BE2C (cell line): ENCODE data around the gene ITK.

ENCODE experiments used
- DNase-seq: peaks from one replicate; pipeline ENCODE4 v3.0.0-alpha.2; 2020
- H3K27me3 ChIP-seq: fragments of 250-450 bp; sonication (Bioruptor Pico); 2 replicates; pipeline ENCODE4 v1.5.1; 2020; ENCODE audit warnings: mild to moderate bottlenecking
- H3K36me3 ChIP-seq: fragments of 250-450 bp; sonication (Bioruptor Pico); 2 replicates; pipeline ENCODE4 v1.5.1; 2020; ENCODE audit warnings: mild to moderate bottlenecking
- H3K4me1 ChIP-seq: fragments of 250-450 bp; sonication (Bioruptor Pico); 2 replicates; pipeline ENCODE4 v1.5.1; 2020
- H3K4me3 ChIP-seq: 2 replicates; pipeline ENCODE4 v1.5.1; 2011; ENCODE audit warnings: low read depth, low read length
- H3K9me3 ChIP-seq: fragments of 250-450 bp; sonication (Bioruptor Pico); 2 replicates; pipeline ENCODE4 v1.5.1; 2020
- CTCF ChIP-seq: IDR thresholded peaks from 2 replicates; pipeline ENCODE4 v1.5.1; 2012; ENCODE audit warnings: mild to moderate bottlenecking, low read depth, low read length

The ITK gene

GRCh38 chr5:157258450-157258849 is 77.8 kb downstream of the ITK start:
- DNase-seq, result no peak
- H3K9me3 ChIP-seq, result no peaks in the 10 kb centered on the region
- no peak for TF ChIP-seq CTCF
- H3K4me3 ChIP-seq, result no peak overlapping the region
- no peaks in the 10 kb centered on the region for H3K36me3 ChIP-seq
- no peaks in the 10 kb centered on the region for H3K4me1 ChIP-seq
- peaks cover 10% of the 10 kb centered on the region for H3K27me3 ChIP-seq

- peaks cover 18% of the 10 kb centered on the region for H3K27me3 ChIP-seq
- no peaks in the 10 kb centered on the region for H3K4me1 ChIP-seq
- TF ChIP-seq CTCF, result no peak
- no peak for DNase-seq
- no peaks in the 10 kb centered on the region for H3K9me3 ChIP-seq
- no peaks in the 10 kb centered on the region for H3K36me3 ChIP-seq
- H3K4me3 ChIP-seq, result no peak overlapping the region
Measured at GRCh38 chr5:157259699-157260098, 79.1 kb downstream of the ITK start.

GRCh38 chr5:157263496-157264090 is 83.0 kb downstream of the ITK start:
- TF ChIP-seq CTCF, result no peak
- H3K9me3 ChIP-seq, result no peaks in the 10 kb centered on the region
- no peak overlapping the region for H3K4me3 ChIP-seq
- no peak for DNase-seq
- no peaks in the 10 kb centered on the region for H3K36me3 ChIP-seq
- H3K4me1 ChIP-seq, result no peaks in the 10 kb centered on the region
- H3K27me3 ChIP-seq, result peaks cover 26% of the 10 kb centered on the region

GRCh38 chr5:157265714-157266285 is 85.2 kb downstream of the ITK start, which contains the start of gene CYFIP2:
Gene CYFIP2, plus strand, starts transcription at chr5:157266123. Its CDS starts 19,239 bp downstream, at chr5:157285362.
- TF ChIP-seq CTCF, result no peak
- Histone ChIP-seq H3K4me1 (no peaks in the 10 kb centered on the region), H3K36me3 (no peaks in the 10 kb centered on the region), H3K4me3 (peak within 1 kb of the TSS; percentile 77), H3K27me3 (peaks cover 26% of the 10 kb centered on the region), H3K9me3 (no peaks in the 10 kb centered on the region)
- DNase-seq, result peak; percentile 78

GRCh38 chr5:157266286-157267007 is 85.8 kb downstream of the ITK start:
- Histone ChIP-seq H3K27me3 (peaks cover 24% of the 10 kb centered on the region), H3K4me3 (peak overlapping the region; percentile 77), H3K9me3 (no peaks in the 10 kb centered on the region), H3K36me3 (no peaks in the 10 kb centered on the region), H3K4me1 (no peaks in the 10 kb centered on the region)
- DNase-seq, result peak; percentile 17
- no peak for TF ChIP-seq CTCF

- H3K4me1 ChIP-seq, result no peaks in the 10 kb centered on the region
Measured at GRCh38 chr5:157267025-157267424, 86.4 kb downstream of the ITK start.

More at GRCh38 chr5:157267025-157267424, 86.4 kb downstream of the ITK start:
- H3K4me3 ChIP-seq, result no peak overlapping the region
- peaks cover 22% of the 10 kb centered on the region for H3K27me3 ChIP-seq
- H3K9me3 ChIP-seq, result no peaks in the 10 kb centered on the region
- DNase-seq, result no peak
- TF ChIP-seq CTCF, result no peak
- no peaks in the 10 kb centered on the region for H3K36me3 ChIP-seq
